ENCODE measurements around the gene TRAPPC13.
"Not testable (repeated sequence)": the region's sequence is repeated elsewhere in the genome, so short reads cannot be mapped to it uniquely, and the experiment has no call there.

TRAPPC13 gene, protein sequence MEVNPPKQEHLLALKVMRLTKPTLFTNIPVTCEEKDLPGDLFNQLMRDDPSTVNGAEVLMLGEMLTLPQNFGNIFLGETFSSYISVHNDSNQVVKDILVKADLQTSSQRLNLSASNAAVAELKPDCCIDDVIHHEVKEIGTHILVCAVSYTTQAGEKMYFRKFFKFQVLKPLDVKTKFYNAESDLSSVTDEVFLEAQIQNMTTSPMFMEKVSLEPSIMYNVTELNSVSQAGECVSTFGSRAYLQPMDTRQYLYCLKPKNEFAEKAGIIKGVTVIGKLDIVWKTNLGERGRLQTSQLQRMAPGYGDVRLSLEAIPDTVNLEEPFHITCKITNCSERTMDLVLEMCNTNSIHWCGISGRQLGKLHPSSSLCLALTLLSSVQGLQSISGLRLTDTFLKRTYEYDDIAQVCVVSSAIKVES

DNA sequence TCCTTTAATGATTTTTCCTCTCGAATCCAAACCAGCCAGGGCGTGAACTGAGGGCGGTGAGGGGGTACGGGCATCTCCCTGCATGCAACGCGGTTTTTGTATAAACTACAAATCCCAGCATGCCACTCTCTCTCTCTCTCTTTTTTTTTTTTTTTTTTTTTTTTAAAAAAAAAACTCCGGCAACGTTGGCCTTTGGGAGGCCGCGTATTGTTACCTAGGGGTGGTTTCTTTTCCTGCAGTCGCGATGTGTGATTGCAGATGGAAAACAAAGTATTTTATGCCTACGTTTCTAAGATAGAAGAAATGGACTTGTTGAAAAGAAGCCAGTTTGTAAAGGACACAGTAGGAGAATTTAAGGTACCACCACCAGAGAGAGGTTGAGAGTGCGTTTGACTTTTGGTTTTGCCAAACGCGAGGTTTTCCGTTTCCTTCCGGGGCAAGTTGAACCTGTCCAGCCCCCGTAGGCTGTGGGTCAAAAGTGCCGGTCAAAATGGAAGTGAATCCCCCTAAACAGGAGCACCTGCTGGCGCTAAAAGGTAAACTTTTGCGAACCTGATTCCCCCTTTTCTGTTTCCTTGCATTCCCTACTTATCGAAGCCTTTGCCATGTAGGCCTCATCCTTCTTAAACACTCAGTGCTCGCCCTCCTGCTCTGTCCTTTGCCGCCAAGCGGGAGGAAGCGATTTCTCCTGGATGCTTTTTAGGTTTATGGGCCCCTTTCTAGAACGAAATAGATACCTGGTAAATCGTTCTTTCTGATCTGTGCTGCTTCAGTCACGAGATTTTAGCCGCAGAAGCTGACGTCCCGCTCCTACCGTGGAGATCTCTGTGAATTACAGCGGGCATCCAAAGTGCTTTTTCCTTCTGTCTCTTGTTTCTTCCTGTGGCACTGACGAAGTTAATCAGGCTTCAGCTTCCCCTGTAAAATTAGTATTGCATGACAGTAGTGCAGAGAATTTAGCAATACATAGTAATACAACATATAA is at the start of gene TRAPPC13, which contains the start of gene SHLD3:
TSS of gene TRAPPC13 (plus strand) at position 457 of the 985 bp plus-strand sequence. CDS start at position 491, 34 bp downstream.
TSS of gene SHLD3 (plus strand) at position 457 of the 985 bp plus-strand sequence. CDS start 4,561 bp downstream, outside the sequence.
- DNase-seq (ENCODE audit: low read depth in 2 of 2): peak; percentile 71 to 74

DNA sequence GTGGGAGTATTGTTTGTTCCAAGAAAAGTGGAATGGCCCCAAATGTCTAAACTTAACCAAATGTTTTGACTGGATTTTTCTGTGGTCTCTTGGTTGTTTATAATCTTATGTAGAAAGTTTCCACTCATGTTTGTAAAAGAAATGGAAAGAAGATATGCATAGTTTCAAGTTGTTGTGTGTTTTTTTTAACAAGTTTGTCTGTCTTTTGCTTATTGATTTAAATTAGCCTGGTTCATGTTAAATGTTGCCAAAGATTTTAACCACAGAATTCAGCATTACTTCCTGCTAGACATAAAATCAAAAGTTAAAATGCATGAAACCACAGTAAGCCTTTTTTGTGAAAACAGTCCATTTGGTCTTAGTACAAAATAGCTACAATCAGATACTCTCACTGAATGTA is 47.7 kb upstream of the TRAPPC13 start:
- DNase-seq (ENCODE audit: low read depth in 2 of 2): no peak

DNA sequence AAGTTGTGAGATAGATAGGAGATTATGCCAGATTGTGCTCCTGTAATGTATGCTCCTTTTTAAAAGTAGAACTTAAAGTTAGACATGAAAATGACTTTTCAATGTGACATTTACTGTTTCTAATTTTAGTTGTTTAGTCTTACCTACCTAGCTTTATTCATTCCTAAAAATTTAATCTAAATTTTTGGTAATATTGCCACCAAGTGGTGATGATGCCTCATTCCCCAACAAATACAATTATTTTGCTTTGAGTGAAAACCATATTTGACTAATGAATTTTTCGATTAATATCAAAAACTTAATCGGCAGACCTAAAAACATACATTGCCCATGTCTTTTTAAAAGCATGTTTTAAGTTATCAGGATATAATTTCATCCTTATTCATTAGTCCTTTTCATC is 36.1 kb upstream of the TRAPPC13 start:
- no peak for DNase-seq (ENCODE audit: low read depth in 2 of 2)

DNA sequence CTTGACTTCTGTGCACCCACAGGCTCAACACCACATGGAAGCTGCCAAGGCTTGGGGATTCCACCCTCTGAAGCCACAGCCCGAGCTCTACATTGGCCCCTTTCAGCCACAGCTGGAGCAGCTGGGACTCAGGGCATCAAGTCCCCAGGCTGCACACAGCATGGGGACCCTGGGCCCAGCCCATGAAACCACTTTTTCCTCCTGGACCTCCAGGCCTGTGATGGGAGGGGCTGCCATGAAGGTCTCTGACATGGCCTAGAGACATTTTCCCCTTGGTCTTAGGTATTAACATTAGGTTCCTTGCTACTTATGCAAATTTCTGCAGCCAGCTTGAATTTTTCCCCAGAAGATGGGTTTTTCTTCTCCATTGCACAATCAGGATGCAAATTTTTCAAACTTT is 23.1 kb upstream of the TRAPPC13 start:
- not testable (repeated sequence) for DNase-seq (ENCODE audit: low read depth in 2 of 2)

DNA sequence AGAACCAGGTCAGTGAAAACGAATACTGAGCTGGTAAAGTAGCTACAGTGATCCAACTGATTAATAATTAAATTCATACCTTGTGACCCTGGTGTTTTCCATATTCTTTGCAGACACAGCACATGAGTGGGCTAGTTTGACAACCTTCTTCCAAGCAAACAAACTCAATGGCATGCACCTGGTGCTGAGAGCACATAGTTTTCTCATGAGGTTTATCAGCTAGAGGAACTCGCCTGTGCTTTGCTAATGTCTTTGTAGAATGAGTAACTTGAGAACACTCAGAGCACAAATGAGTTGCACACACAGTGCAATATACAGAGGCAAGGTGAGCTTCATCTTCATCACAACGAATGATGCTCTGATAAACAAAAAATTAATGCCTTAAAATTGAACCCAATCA is 13.3 kb upstream of the TRAPPC13 start:
- DNase-seq (ENCODE audit: low read depth in 2 of 2): no peak

DNA sequence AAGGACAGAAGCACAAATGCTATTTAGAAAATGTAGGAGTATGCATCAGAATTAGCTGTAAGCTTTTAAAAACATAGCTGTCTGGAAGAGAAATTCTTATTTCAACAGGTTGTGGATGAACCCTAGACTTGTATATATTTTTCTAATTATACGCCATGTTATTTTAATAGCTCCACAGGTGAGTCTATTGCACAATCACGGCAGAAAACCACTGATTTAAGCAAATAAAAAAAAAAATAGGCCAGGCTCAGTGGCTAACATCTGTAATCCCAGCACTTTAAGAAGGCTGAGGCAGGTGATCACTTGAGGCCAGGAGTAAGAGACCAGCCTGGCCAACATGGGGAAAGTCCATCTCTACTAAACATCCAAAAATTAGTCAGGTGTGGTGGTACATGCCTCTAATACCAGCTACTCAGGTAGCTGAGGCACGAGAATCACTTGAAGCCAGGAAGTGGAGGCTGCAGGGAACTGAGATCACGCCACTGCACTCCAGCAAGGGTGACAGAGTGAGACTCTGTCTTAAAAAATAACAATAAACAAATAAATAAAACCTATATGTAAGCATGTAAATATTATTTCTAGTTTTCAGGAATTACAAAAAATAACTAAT is 12.4 kb upstream of the TRAPPC13 start:
- no peak for DNase-seq (ENCODE audit: low read depth in 2 of 2)

DNA sequence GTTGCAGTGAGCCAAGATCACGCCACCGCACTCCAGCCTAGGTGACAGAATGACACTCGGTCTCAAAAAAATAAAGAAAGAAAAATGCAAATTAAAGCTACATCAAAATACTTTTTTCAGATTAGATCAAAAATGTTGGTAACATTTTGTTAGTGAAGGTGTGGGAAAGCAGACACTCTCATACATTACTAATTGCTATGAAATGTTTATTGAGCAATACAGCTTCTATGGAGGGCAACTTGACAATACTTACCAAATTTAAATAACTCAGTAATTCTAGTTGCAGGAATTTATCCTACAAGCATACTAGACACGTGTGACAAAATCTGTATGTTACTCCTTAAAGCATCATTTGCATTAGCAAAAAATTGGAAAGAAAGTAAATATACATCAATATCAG is 4.8 kb upstream of the TRAPPC13 start:
- no peak for DNase-seq (ENCODE audit: low read depth in 2 of 2)

DNA sequence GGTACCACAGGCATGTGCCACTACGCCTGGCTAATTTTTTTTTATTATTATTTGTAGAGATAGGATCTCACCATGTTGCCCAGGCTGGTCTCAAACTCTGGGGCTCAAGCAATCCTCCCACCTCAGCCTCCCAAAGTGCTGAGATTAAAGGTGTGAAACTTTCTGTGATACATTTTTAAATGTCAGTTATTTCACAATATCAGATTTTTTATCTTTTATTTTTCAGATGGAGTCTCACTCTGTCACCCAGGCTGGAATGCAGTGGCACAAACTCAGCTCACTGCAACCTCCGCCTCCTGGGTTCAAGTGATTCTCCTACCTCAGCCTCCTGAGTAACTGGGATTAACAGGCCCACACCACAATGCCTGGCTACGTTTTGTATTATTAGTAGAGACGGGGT is 2.9 kb upstream of the TRAPPC13 start:
- not testable (repeated sequence) for DNase-seq (ENCODE audit: low read depth in 2 of 2)

DNA sequence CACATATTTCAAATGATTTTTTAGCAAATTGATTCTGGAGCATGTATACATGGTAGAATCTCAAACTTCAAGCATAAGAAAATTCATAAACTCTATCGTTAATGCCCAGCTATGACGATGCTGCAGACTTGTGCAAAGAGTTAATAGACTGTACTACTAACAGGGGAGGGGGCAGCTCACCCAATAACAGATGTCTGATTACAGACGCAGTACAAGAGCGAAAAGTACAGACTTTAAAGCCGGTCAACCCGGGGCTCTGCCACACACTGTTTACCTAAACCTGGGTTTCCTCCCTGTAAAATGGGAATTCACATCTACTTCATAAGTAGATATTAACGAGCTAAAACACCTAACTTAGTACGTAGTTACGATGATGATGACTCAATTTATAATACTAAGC is 1.3 kb upstream of the TRAPPC13 start:
- DNase-seq (ENCODE audit: low read depth in 2 of 2): no peak

DNA sequence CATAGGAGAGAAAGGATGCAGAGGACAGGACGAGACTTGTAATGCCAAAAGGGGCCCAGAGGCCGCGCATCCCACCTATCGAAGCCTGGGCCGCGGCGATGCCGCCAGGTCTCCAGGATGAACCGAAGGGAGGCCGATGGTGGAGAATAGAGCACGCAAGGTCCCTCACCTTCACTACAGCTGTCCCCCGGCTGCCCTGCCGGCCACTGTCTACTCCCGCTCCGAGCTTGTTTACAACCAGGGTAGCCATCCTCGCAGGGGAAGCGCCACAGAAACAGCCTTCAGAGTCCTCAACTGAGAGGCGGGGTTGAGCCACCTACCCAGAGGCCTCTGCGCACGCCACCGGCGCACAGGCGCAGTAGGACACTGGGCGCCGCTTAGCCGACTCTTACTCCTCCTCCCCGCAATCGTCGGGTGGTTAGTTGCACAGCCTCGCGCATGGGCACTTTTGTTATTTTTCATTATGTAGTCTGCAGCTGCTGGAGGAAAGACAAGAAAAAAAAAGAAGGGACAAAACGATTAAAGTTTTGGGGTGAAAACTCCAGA is 729 bp upstream of the TRAPPC13 start, which contains the start of gene TRIM23:
TSS of gene TRIM23 (minus strand) at position 309 of the 546 bp plus-strand sequence. CDS start at position 250, 59 bp downstream.
- DNase-seq (ENCODE audit: low read depth in 2 of 2): peak; percentile 83 to 86

DNA sequence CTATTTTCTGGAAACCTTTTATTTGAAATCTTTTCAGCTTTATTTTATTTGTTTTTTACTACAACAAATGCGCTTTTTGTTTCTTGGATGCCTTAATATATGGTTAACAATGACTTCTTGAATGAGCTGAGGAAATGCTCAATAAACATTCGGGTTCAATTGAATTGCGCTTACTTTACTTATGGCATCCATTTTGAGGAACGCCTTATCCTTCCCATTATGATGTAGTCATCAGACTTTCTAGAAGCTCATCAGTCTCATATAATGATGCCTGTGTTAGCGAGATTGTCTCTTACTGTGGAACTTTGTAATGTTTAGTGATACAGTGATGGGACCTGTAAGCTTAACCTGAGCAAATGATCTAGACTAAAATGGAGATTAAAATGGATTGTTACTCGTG is 916 bp downstream of the TRAPPC13 start:
- no peak for DNase-seq (ENCODE audit: low read depth in 2 of 2)

DNA sequence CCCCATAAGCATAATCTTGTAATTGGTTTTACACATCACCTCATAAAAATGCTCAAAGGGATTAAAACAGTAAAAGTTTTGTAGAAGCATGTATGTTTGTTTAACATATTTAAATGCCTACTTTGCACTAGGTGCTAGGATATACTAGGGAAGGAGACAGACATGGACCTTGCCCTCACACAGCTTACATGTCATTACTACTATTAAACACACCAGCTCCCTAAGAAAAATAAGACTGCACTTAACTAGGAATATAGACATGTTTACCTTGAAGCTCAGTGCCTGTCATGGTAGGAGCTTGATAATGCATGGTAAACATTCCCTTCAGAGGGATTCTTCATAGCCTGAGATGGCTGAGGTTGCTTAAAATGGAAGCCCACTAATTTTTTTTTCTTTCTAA is 6.2 kb downstream of the TRAPPC13 start:
- DNase-seq (ENCODE audit: low read depth in 2 of 2): no peak

DNA sequence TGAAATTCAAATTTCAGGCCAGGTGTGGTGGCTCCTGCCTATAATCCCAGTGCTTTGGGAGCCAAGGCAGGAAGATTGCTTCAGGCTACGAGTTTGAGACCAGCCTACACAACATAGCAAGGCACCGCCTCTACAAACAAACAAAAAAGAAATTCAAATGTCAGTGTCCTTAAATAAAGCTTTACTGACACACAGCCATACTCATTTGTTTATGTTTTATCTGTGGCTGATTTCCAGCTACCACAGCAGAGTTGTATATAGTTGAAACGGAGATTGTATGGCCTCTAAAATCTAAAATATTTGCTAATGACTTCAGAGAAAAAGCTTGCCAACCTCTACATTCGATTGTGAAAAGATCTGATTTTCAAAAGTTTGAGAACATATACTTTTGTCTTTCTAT is 15.4 kb downstream of the TRAPPC13 start:
- no peak for DNase-seq (ENCODE audit: low read depth in 2 of 2)

DNA sequence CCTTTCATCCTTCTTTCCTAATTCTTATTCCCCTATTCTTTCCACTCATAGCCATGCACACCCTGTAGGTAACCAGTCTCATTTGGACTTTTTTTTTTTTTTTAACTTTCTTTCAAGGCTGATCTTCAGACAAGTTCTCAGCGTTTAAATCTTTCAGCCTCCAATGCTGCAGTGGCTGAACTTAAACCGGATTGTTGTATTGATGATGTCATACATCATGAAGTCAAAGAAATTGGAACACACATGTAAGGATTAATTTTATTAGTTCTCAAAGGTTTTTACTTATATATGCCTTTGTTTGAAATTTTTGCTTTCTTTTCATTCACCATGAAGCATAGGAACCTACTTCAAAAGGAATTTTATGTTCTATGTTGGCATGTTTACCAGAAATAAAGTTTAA is 22.1 kb downstream of the TRAPPC13 start:
- DNase-seq (ENCODE audit: low read depth in 2 of 2): no peak

DNA sequence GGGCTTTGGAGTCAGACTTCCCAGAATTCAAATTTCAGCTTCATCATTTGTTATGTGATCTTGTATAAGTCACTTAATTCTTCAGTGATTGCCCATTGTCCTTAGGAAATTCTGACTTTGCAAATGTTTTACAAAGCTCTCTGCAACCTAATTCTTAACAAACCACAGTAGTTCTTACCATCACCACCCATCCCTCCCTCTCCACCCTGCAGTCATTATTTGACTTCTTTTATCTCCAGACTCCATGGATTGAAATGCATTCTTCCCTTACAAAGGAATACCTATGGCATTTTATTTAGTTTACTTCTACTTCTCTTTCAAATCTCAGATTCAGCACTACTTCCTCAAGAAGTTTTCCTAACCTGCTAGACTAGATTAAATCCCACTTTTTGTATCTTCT is 23.1 kb downstream of the TRAPPC13 start:
- no peak for DNase-seq (ENCODE audit: low read depth in 2 of 2)

DNA sequence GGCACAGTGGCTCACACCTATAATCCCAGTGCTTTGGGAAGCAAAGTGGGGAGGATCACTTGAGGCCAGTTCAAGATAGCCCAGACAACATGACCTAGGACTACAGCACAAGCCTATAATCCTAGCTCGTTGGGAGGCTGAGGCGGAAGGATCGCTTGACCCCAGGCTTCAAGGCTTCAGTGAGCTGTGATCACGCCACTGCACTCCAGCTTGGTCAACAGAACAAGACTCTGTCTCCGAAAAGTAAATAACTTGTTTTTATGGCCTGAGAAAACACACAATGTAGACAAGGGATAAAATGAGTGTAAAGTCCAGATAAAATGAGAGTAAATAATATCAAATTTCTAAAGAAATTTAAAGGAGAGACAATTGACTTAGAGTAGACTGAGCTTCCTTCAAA is 26.3 kb downstream of the TRAPPC13 start:
- no peak for DNase-seq (ENCODE audit: low read depth in 2 of 2)

DNA sequence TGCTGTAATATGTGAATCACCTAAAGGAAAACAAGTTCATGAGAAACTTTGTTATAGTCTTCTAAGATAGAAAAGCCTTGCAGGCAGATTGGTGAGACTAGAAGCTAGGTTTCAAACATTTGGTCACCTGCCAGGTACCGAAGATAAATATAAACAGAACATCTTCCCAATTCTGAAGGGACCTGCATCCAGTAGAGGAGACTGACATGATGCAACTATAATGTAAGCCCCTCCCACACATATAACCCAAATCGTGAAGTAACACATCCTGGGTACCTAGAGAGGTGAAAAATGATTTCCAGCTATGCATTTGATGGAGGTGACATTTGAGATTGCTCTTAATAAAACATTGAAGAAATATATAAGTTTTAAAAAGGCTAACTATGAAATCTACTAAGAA is 29.9 kb downstream of the TRAPPC13 start:
- DNase-seq (ENCODE audit: low read depth in 2 of 2): no peak

DNA sequence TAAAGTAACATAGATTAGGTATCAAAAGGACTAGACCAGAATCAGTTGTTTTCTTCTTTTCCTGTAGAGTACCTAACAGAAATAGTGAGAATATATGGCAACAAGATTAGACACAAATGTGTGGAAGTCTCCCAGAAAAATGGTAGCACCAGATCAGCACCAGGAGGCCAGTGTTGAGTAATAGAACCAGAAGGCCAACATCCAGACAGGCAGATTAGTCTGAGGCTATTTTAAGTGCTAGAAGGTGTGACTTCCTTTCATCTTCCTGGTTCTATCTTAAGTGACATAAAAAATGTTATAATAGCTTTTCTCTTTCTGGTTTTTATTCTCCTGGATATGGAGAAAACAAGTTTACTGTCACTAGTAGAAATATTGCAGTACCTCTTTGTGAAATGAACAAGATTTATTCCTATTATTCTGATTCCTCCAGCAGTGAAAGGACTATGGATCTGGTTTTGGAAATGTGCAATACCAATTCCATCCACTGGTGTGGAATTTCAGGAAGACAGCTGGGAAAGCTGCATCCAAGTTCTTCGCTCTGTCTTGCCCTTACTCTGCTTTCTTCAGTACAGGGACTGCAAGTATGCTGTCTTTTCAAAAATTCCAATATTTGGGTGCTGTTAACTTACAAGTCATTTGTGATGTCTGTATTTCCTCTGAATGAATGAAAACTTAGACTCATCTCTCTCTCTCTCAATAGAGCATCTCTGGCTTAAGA is 39.1 kb downstream of the TRAPPC13 start:
- DNase-seq (ENCODE audit: low read depth in 2 of 2): no peak

DNA sequence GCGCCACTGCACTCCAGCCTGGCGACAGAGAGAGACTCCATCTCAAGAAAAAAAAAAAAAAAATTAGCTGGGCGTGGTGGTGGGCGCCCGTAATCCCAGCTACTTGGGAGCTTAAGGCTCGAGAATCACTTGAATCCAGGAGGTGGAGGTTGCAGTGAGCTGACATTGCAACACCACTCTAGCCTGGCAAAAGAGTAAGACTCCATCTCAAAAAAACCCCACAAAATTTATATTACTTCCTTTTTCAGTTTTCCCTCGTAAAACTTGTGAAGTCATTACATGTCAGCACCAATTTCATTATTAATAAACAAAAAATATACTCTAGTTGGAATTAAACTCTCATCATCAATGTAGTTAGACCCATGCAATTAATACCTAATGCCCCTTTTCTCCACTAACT is 43.9 kb downstream of the TRAPPC13 start:
- no peak for DNase-seq (ENCODE audit: low read depth in 2 of 2)

DNA sequence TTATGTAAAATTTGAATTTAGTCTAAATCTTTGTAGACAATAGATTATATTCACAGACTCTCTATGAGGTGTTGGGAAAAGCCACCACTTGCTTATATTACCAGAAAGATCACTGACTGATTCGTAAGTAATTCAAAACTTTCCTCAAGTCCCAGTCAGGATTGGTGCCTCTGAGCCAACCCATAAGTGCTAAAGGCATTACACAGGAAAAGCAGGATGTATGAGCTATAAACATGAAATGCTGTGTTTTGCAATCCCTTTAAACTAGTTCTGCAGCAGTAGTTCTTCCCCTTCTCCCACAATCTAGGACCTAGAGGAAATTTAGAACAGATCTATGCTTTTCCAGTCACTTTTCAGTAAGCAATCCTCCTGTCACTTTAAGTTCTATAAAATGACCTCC is 48.0 kb downstream of the TRAPPC13 start:
- DNase-seq (ENCODE audit: low read depth in 2 of 2): peak; percentile 29 to 30

DNA sequence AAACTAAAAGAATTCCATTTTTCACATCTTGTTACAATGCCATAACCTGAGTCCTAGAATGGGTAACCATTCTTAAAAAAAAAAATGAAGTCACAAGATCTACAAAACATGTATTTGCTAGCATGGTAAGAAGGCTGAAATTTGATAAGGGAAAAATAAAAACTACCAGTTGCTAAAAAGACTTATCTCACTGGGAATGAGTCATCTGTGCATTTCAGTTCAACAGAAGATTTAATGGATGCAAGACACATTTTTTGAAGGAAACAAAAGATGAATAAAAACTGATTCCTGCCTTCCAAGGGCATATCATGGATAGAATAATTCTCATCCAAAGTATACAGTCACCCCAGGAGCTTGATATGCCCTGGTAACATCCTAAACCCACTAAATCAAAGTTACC is 49.9 kb downstream of the TRAPPC13 start:
- no peak for DNase-seq (ENCODE audit: low read depth in 2 of 2)
